ENCODE data around the gene REPS1. TPM values are rescaled to one million over a fixed set of nuclear protein-coding genes. Genes with fewer than 3 reads are reported as not detected.

Gene REPS1
- total RNA-seq, 2 donors from 2014 or later, result 19.5 to 29.0 TPM

- no peaks in the 10 kb centered on the region for H3K4me1 ChIP-seq
- no peaks in the 10 kb centered on the region for H3K9me3 ChIP-seq
- no peaks in the 10 kb centered on the region for H3K36me3 ChIP-seq (replicated peaks in 1 of 2; ENCODE audit: insufficient read depth in 1 of 2, low read depth in 2 of 2)
- TF ChIP-seq CTCF (IDR thresholded peaks at IDR 0.05) (no peak), POLR2A (IDR thresholded peaks at IDR 0.05) (no peak)
- H3K27ac ChIP-seq, result no peak overlapping the region
- intact Hi-C loops (cut with DNase I), result no loop called here
- H3K27me3 ChIP-seq, result no peaks in the 10 kb centered on the region
- no peak for DNase-seq
- ATAC-seq, result no peak
- 42 to 85% methylated on average over 4 of the region's 4 CpGs for WGBS, 2 donors
- H3K4me3 ChIP-seq, result no peak overlapping the region
Measured at GRCh38 chr6:138869398-138869797, 118.7 kb downstream of the REPS1 start.

GRCh38 chr6:138868181-138868580, 119.9 kb downstream of the REPS1 start:
- ATAC-seq (no peak), DNase-seq (no peak)
- no peak overlapping the region for H3K27ac ChIP-seq
- H3K36me3 ChIP-seq (replicated peaks in 1 of 2; ENCODE audit: insufficient read depth in 1 of 2, low read depth in 2 of 2), result no peaks in the 10 kb centered on the region
- no peak for TF ChIP-seq POLR2A (IDR thresholded peaks at IDR 0.05)
- no peak for TF ChIP-seq CTCF (IDR thresholded peaks at IDR 0.05)
- H3K4me3 ChIP-seq, result no peak overlapping the region
- H3K27me3 ChIP-seq, result no peaks in the 10 kb centered on the region
- intact Hi-C loops (cut with DNase I), result no loop called here
- H3K9me3 ChIP-seq, result no peaks in the 10 kb centered on the region
- no peaks in the 10 kb centered on the region for H3K4me1 ChIP-seq

GRCh38 chr6:138865480-138866109, 122.5 kb downstream of the REPS1 start:
- DNase-seq, result no peak
- WGBS, 2 donors, result 80 to 90% methylated on average over 6 of the region's 6 CpGs
- Histone ChIP-seq H3K27me3 (no peaks in the 10 kb centered on the region), H3K4me1 (no peaks in the 10 kb centered on the region), H3K27ac (no peak overlapping the region), H3K36me3 (replicated peaks in 1 of 2; ENCODE audit: insufficient read depth in 1 of 2, low read depth in 2 of 2) (no peaks in the 10 kb centered on the region), H3K9me3 (no peaks in the 10 kb centered on the region), H3K4me3 (no peak overlapping the region)
- no peak for ATAC-seq
- TF ChIP-seq POLR2A (IDR thresholded peaks at IDR 0.05) (no peak), CTCF (IDR thresholded peaks at IDR 0.05) (no peak)
- intact Hi-C loops (cut with DNase I), result no loop called here

- no peaks in the 10 kb centered on the region for H3K36me3 ChIP-seq (replicated peaks in 1 of 2; ENCODE audit: insufficient read depth in 1 of 2, low read depth in 2 of 2)
Measured at GRCh38 chr6:138864343-138864890, 123.6 kb downstream of the REPS1 start.

More at GRCh38 chr6:138864343-138864890, 123.6 kb downstream of the REPS1 start:
- TF ChIP-seq CTCF (IDR thresholded peaks at IDR 0.05) (no peak), POLR2A (IDR thresholded peaks at IDR 0.05) (no peak)
- Histone ChIP-seq H3K9me3 (no peaks in the 10 kb centered on the region), H3K4me3 (no peak overlapping the region), H3K27me3 (no peaks in the 10 kb centered on the region), H3K27ac (no peak overlapping the region), H3K4me1 (no peaks in the 10 kb centered on the region)
- WGBS, 2 donors, result 74 to 79% methylated on average over 6 of the region's 6 CpGs
- intact Hi-C loops (cut with DNase I), result no loop called here
- ATAC-seq (no peak), DNase-seq (no peak)
